Esophagus muscularis mucosa (tissue), 4 donors: ENCODE data around the gene EEIG2. TPM values are rescaled to one million over a fixed set of nuclear protein-coding genes. Genes with fewer than 3 reads are reported as not detected.

Source experiments
- DNase-seq: peaks from one replicate; pipeline ENCODE4 v3.0.0-alpha.2; 2017; ENCODE audit errors: extremely low spot score
- H3K27ac ChIP-seq, 4 donors: fragments of 200-600 bp; sonication (generic); replicated peaks in 1 of 4; 1 replicate in 3 of 4; 2 replicates in 1 of 4; pipeline ENCODE4 v1.5.1; 2016 to 2019; ENCODE audit warnings: mild to moderate bottlenecking in 1 of 4
- H3K27me3 ChIP-seq, 4 donors: fragments of 200-600 bp; sonication (generic); one replicate each; pipeline versions ENCODE4 v1.5.1 to v1.6.0; 2016 to 2019
- H3K36me3 ChIP-seq, 4 donors: fragments of 200-600 bp; sonication (generic); one replicate each; pipeline ENCODE4 v1.5.1; 2016 to 2019
- H3K4me1 ChIP-seq, 4 donors: fragments of 200-600 bp; sonication (generic); one replicate each; pipeline ENCODE4 v1.5.1; 2016 to 2019
- H3K4me3 ChIP-seq, 4 donors: fragments of 200-600 bp; sonication (generic); 1 replicate in 2 of 4; 2 replicates in 2 of 4; pipeline ENCODE4 v1.5.1; 2016 to 2019; ENCODE audit warnings: mild to moderate bottlenecking in 4 of 4, moderate library complexity in 1 of 4
- H3K9me3 ChIP-seq, 4 donors: fragments of 200-600 bp; sonication (generic); 1 replicate in 3 of 4; 2 replicates in 1 of 4; pipeline ENCODE4 v1.5.1; 2016 to 2019
- CTCF ChIP-seq, 3 experiments: fragments of 200-600 bp in 2 of 3; fragments of 450-650 bp in 1 of 3; sonication (generic) in 2 of 3; IDR thresholded peaks; one replicate each; pipeline ENCODE4 v1.5.1; 2017 to 2019; ENCODE audit warnings: antibody characterized with exemption in 3 of 3, mild to moderate bottlenecking in 2 of 3, moderate library complexity in 1 of 3
- EP300 ChIP-seq: sonication (generic); formaldehyde crosslinking; IDR thresholded peaks from one replicate; pipeline ENCODE4 v1.6.1; 2017; ENCODE audit warnings: antibody characterized with exemption
- POLR2A ChIP-seq: fragments of 450-650 bp; IDR thresholded peaks from one replicate; pipeline ENCODE4 v1.6.1; 2017; ENCODE audit warnings: antibody characterized with exemption, moderate library complexity, mild to moderate bottlenecking, low read depth
- POLR2AphosphoS5 ChIP-seq, 2 donors: sonication (generic); formaldehyde crosslinking; IDR thresholded peaks; one replicate each; pipeline ENCODE4 v1.6.1; 2017; ENCODE audit warnings: antibody characterized with exemption in 2 of 2
- WGBS: methylation state at CpG from one replicate; pipeline ENCODE4 v1.1.5; 2018; 5-methylcytosine and 5-hydroxymethylcytosine counted together
- intact Hi-C: fragments of 100-400 bp; cut with DNase I; formaldehyde crosslinking; loops from one replicate; pipeline ENCODE4 v1.15.1; 2023
- total RNA-seq, 4 donors: library from RNA; depleted of rRNA; stranded (reverse); fragments of >200 nt; gene quantifications; one replicate each; pipeline versions ENCODE4 v1.1.0 to v1.2.1, GENCODE V29; 2016

The EEIG2 gene
- total RNA-seq, 4 donors from 2014 or later = 11.6 to 17.2 (median 14.4) TPM

GRCh38 chr1:108600504-108600903 lies 40.6 kb downstream of the EEIG2 start:
- 56% methylated on average over 4 of the region's 4 CpGs for WGBS
- no peak for DNase-seq
- H3K36me3 ChIP-seq = peaks cover 0 to 18% (median 4%) of the 10 kb centered on the region in 4 donors
- TF ChIP-seq CTCF (IDR thresholded peaks at IDR 0.05) (no peak), POLR2AphosphoS5 (IDR thresholded peaks at IDR 0.05) (no peak), EP300 (no peak), POLR2A (no peak)
- H3K4me3 ChIP-seq = no peak overlapping the region
- H3K4me1 ChIP-seq = peaks cover 16 to 20% (median 17%) of the 10 kb centered on the region in 4 donors
- H3K27me3 ChIP-seq = no peaks in the 10 kb centered on the region
- intact Hi-C loops = no loop called here
- no peaks in the 10 kb centered on the region for H3K9me3 ChIP-seq
- no peak overlapping the region for H3K27ac ChIP-seq

GRCh38 chr1:108601708-108602410 lies 42.0 kb downstream of the EEIG2 start:
- peaks cover 6 to 16% (median 7%) of the 10 kb centered on the region in 4 donors for H3K4me1 ChIP-seq
- DNase-seq = no peak
- H3K36me3 ChIP-seq = peaks cover 0 to 18% (median 4%) of the 10 kb centered on the region in 4 donors
- WGBS = 86% methylated on average over 1 of the region's 1 CpG
- TF ChIP-seq POLR2A = no peak
- no peak for TF ChIP-seq CTCF (IDR thresholded peaks at IDR 0.05)
- TF ChIP-seq EP300 = no peak
- no peak for TF ChIP-seq POLR2AphosphoS5 (IDR thresholded peaks at IDR 0.05)
- H3K27ac ChIP-seq = no peak overlapping the region
- H3K9me3 ChIP-seq = no peaks in the 10 kb centered on the region
- H3K27me3 ChIP-seq = no peaks in the 10 kb centered on the region
- intact Hi-C loops = no loop called here
- no peak overlapping the region for H3K4me3 ChIP-seq

GRCh38 chr1:108605633-108606032 lies 45.7 kb downstream of the EEIG2 start:
- Histone ChIP-seq H3K36me3 (peaks cover 0 to 18% (median 4%) of the 10 kb centered on the region in 4 donors), H3K4me3 (no peak overlapping the region), H3K4me1 (peaks cover 12 to 23% (median 15%) of the 10 kb centered on the region in 4 donors), H3K9me3 (no peaks in the 10 kb centered on the region), H3K27me3 (no peaks in the 10 kb centered on the region), H3K27ac (no peak overlapping the region)
- TF ChIP-seq POLR2A = no peak
- TF ChIP-seq POLR2AphosphoS5 (IDR thresholded peaks at IDR 0.05) = no peak
- TF ChIP-seq CTCF (IDR thresholded peaks at IDR 0.05) = no peak
- no peak for TF ChIP-seq EP300
- intact Hi-C loops = no loop called here
- no peak for DNase-seq

GRCh38 chr1:108606478-108606877 lies 46.6 kb downstream of the EEIG2 start:
- intact Hi-C loops = no loop called here
- TF ChIP-seq EP300 (no peak), CTCF (IDR thresholded peaks at IDR 0.05) (no peak), POLR2A (no peak), POLR2AphosphoS5 (IDR thresholded peaks at IDR 0.05) (no peak)
- no peak overlapping the region for H3K4me3 ChIP-seq

More at GRCh38 chr1:108606478-108606877, 46.6 kb downstream of the EEIG2 start:
- no peak for DNase-seq
- Histone ChIP-seq H3K27me3 (no peaks in the 10 kb centered on the region), H3K36me3 (peaks cover 0 to 18% (median 4%) of the 10 kb centered on the region in 4 donors), H3K27ac (no peak overlapping the region), H3K4me1 (peaks cover 10 to 21% (median 14%) of the 10 kb centered on the region in 4 donors), H3K9me3 (no peaks in the 10 kb centered on the region)
